ENCODE data around the gene ABHD4. TPM values are rescaled to one million over a fixed set of nuclear protein-coding genes. Genes with fewer than 3 reads are reported as not detected.

ABHD4 gene
- polyA plus RNA-seq, 1 donor = 34.3 TPM

DNA sequence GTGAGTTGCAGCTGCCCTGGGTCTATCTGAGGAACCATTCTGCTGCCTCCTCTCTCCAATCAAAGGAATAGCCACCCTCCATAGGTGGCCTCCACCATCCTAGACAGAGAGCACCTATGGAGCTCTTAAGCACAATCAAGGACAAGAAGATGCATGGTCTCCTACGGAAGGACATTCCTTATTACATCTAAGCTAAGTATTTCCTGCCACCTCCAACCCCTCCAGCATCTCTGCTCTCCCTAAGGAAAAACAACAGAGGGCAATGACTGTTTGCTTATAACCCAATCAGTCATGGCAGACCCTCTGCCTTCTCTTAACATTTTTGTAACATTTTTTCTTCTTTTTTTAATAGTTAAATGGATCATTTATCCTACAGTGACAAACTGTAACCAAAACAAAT lies 60.8 kb downstream of the ABHD4 start:
- no peak for DNase-seq

DNA sequence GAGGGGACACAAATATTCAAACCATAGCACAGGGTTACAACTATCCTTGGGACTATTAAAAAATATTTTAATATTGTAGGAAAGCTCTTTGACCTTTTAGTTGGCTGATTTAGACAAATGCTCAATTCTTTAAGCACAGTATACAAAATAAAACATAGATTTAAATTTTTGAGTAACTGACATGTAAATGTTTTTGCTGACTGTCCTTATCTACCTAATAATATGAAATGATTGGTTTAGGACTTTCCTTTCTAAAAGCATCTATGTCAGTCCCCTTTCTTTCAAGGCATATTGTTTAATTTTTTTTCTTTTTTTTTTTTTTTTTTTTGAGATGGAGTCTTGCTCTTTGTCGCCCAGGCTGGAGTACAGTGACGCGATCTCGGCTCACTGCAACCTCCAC lies 62.6 kb downstream of the ABHD4 start:
- DNase-seq = no peak

Other genes starting within 250 kb of the ABHD4 start
- 232 TPM for gene DAD1, start 9.1 kb upstream of the ABHD4 start, polyA plus RNA-seq (ENCODE audit: insufficient read length)
- gene OR6J1, start 46.1 kb downstream of the ABHD4 start, polyA plus RNA-seq (ENCODE audit: insufficient read length) = 0.32 TPM
- gene OXA1L, start 168.4 kb downstream of the ABHD4 start, polyA plus RNA-seq (ENCODE audit: insufficient read length) = 153 TPM
- gene SLC7A7, start 217.1 kb downstream of the ABHD4 start, polyA plus RNA-seq (ENCODE audit: insufficient read length) = 112 TPM
- gene MRPL52, start 231.6 kb downstream of the ABHD4 start, polyA plus RNA-seq (ENCODE audit: insufficient read length) = 81.9 TPM
- gene MMP14, start 238.3 kb downstream of the ABHD4 start, polyA plus RNA-seq (ENCODE audit: insufficient read length) = 125 TPM